Measurements from ENCODE around the gene LSM5.

DNA sequence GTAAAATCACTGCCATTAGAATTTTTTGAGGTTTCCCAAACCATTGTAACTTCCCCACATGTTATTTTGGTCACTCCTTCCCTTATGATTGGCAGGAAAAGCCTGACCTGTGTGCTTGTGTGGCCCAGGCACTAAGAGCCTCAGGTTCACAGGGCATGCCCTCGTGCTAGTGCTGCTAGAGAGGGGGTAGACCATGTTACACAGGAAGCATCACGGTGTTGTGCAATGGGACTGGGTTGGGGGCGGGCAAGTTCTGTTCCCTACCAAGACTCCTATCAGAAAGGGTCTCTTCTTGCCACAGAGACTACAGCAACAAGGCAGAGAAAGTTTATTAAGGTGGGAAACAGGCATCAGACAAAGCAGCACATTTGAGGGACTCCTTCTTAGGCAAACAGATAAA is 32.2 kb downstream of the LSM5 start:
- TF ChIP-seq HDGF (IDR thresholded peaks at IDR 0.05; ENCODE audit: borderline replicate concordance) (no peak), FOXK2 (IDR thresholded peaks at IDR 0.05) (no peak), FOXM1 (IDR thresholded peaks at IDR 0.05; ENCODE audit: borderline replicate concordance) (no peak)
- TF ChIP-seq, protein P1, sequence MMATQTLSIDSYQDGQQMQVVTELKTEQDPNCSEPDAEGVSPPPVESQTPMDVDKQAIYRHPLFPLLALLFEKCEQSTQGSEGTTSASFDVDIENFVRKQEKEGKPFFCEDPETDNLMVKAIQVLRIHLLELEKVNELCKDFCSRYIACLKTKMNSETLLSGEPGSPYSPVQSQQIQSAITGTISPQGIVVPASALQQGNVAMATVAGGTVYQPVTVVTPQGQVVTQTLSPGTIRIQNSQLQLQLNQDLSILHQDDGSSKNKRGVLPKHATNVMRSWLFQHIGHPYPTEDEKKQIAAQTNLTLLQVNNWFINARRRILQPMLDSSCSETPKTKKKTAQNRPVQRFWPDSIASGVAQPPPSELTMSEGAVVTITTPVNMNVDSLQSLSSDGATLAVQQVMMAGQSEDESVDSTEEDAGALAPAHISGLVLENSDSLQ (IDR thresholded peaks at IDR 0.05) = no peak

Data from HEK293T (cell line).